ENCODE data around the gene BRI3. TPM values are rescaled to one million over a fixed set of nuclear protein-coding genes. Genes with fewer than 3 reads are reported as not detected.
A peak's percentile ranks its signal among the peaks of the same experiment; 100 is the strongest.

BRI3 gene
- 10 to 100 TPM; 68.0 to 76.5 TPM for total RNA-seq
- polyA plus RNA-seq (2013, experiment 1 of 2): 61.7 TPM
- polyA plus RNA-seq (2013, experiment 2 of 2): 53.6 TPM
- total RNA-seq: 11.1 to 32.5 (median 18.7) reads per million in 172 experiments

- Mint-ChIP-seq H3K4me3 (peak within 1 kb of the TSS; percentile 90), H3K4me1 (ENCODE audit: low read depth) (peaks cover 37% of the 10 kb centered on the region), H3K27ac (peak within 1 kb of the TSS; percentile 91), H3K9me3 (no peaks in the 10 kb centered on the region), H3K27me3 (no peaks in the 10 kb centered on the region), H3K36me3 (ENCODE audit: low read depth) (peaks cover 9% of the 10 kb centered on the region)
- POLR2A ChIA-PET: interaction anchor here (1.0 to 5.1 kb wide), 6 partner anchors 14 to 597 kb away, joined by 3 to 65 read pairs (median 4); partner anchors contain the start of genes TECPR1 and TRRAP
- DNase-seq: peak; percentile 83 to 98 (median 92)
- Histone ChIP-seq H3K4me3 (ENCODE audit: low read length) (peak within 1 kb of the TSS; percentile 77), H3K27ac (ENCODE audit: low read depth in 1 of 2, low read length in 2 of 2) (peak within 1 kb of the TSS; percentile 62 to 73), H3K27me3 (ENCODE audit: control insufficient read depth in 1 of 2, insufficient read depth in 2 of 2, low read length in 2 of 2) (no peaks in the 10 kb centered on the region), H3K9me3 (ENCODE audit: control insufficient read depth in 1 of 2, insufficient read depth in 1 of 2, low read length in 2 of 2) (no peaks in the 10 kb centered on the region), H3K4me1 (ENCODE audit: insufficient read depth, low read length) (peaks cover 51% of the 10 kb centered on the region), H3K36me3 (ENCODE audit: insufficient read depth, low read length) (no peaks in the 10 kb centered on the region)
- peak; percentile 53 for TF ChIP-seq CTCF (IDR thresholded peaks at IDR 0.05)
- CTCF ChIA-PET: interaction anchor here (0.7 kb wide), 1 partner anchor 32 kb away, joined by 3 read pairs; no protein-coding TSS in a partner anchor
- intact Hi-C loops (cut with DNase I, micrococcal nuclease): loop anchor here (1.0 to 10.0 kb wide), 8 partner anchors 30 to 1166 kb away; partner anchors contain the start of genes BAIAP2L1 (in 1 of the 2), BHLHA15 (in 1 of the 2), SDHAF3 (in 1 of the 2) and SMURF1 (in 1 of the 2)
- ATAC-seq (ENCODE audit: poor library complexity): peak; percentile 77
Observed at GRCh38 chr7:98280791-98281756, at the start of gene BRI3. Gene BRI3 (plus strand): TSS chr7:98281686. CDS start chr7:98281796, 110 bp downstream.

- no peak overlapping the region for H3K27ac ChIP-seq (ENCODE audit: low read depth in 1 of 2, low read length in 2 of 2)
- H3K9me3 Mint-ChIP-seq: no peaks in the 10 kb centered on the region
- H3K27ac Mint-ChIP-seq: no peak overlapping the region
- no peak for ATAC-seq (ENCODE audit: poor library complexity)
- H3K9me3 ChIP-seq (ENCODE audit: control insufficient read depth in 1 of 2, insufficient read depth in 1 of 2, low read length in 2 of 2): no peaks in the 10 kb centered on the region
- DNase-seq: no peak
- H3K36me3 Mint-ChIP-seq (ENCODE audit: low read depth): peaks cover 54% of the 10 kb centered on the region
- no peaks in the 10 kb centered on the region for H3K27me3 ChIP-seq (ENCODE audit: control insufficient read depth in 1 of 2, insufficient read depth in 2 of 2, low read length in 2 of 2)
- H3K4me1 ChIP-seq (ENCODE audit: insufficient read depth, low read length): no peaks in the 10 kb centered on the region
- no peak overlapping the region for H3K4me3 ChIP-seq (ENCODE audit: low read length)
- CTCF ChIA-PET: no interaction called here
- intact Hi-C loops (cut with DNase I, micrococcal nuclease): no loop called here
- TF ChIP-seq CTCF (IDR thresholded peaks at IDR 0.05): no peak
- H3K4me3 Mint-ChIP-seq: no peak overlapping the region
- H3K27me3 Mint-ChIP-seq: no peaks in the 10 kb centered on the region
- H3K4me1 Mint-ChIP-seq (ENCODE audit: low read depth): no peaks in the 10 kb centered on the region
- H3K36me3 ChIP-seq (ENCODE audit: insufficient read depth, low read length): peaks cover 66% of the 10 kb centered on the region
- POLR2A ChIA-PET: interaction anchor here (1.6 kb wide), 1 partner anchor 19 kb away, joined by 7 read pairs; no protein-coding TSS in a partner anchor
Observed at GRCh38 chr7:98232263-98232585, 49.3 kb upstream of the BRI3 start.

DNA sequence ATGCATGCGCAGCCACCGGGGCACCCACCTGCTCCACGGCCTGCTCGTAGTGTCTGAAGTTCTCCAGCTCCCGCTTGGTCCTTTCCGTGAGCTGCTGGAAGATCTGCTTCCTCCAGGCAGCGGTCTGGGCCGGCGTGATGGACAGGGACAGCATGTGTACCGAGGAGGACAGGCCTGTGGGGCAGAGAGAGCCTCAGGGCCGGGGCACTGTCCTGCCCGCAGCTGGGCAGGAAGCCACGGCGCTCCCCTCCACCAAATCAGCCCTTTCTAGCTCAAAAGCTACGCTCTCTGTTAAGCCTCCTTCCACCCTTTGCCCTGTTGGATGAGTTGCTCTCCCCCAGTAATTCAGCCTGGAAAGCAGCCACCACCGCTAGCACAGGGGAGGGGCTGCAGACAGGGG is 48.7 kb upstream of the BRI3 start:
- Histone ChIP-seq H3K9me3 (ENCODE audit: control insufficient read depth in 1 of 2, insufficient read depth in 1 of 2, low read length in 2 of 2) (no peaks in the 10 kb centered on the region), H3K27me3 (ENCODE audit: control insufficient read depth in 1 of 2, insufficient read depth in 2 of 2, low read length in 2 of 2) (no peaks in the 10 kb centered on the region), H3K4me1 (ENCODE audit: insufficient read depth, low read length) (no peaks in the 10 kb centered on the region), H3K4me3 (ENCODE audit: low read length) (no peak overlapping the region), H3K36me3 (ENCODE audit: insufficient read depth, low read length) (peaks cover 65% of the 10 kb centered on the region), H3K27ac (ENCODE audit: low read depth in 1 of 2, low read length in 2 of 2) (no peak overlapping the region)
- H3K27ac Mint-ChIP-seq: no peak overlapping the region
- no peaks in the 10 kb centered on the region for H3K27me3 Mint-ChIP-seq
- H3K36me3 Mint-ChIP-seq (ENCODE audit: low read depth): peaks cover 52% of the 10 kb centered on the region
- ChIA-PET POLR2A (interaction anchor here (1.6 kb wide), 1 partner anchor 18 kb away, joined by 7 read pairs; no protein-coding TSS in a partner anchor), CTCF (no interaction called here)
- intact Hi-C loops (cut with DNase I, micrococcal nuclease): no loop called here
- H3K4me3 Mint-ChIP-seq: no peak overlapping the region
- ATAC-seq (ENCODE audit: poor library complexity): no peak
- no peak for TF ChIP-seq CTCF (IDR thresholded peaks at IDR 0.05)
- no peak for DNase-seq
- H3K9me3 Mint-ChIP-seq: no peaks in the 10 kb centered on the region
- no peaks in the 10 kb centered on the region for H3K4me1 Mint-ChIP-seq (ENCODE audit: low read depth)
